ENCODE measurements around the gene YWHAQ. TPM values are rescaled to one million over a fixed set of nuclear protein-coding genes. Genes with fewer than 3 reads are reported as not detected.
"Not testable (repeated sequence)": the region's sequence is repeated elsewhere in the genome, so short reads cannot be mapped to it uniquely, and the experiment has no call there.

YWHAQ gene
- total RNA-seq, 1 donor from 2014 or later, result 655 TPM

DNA sequence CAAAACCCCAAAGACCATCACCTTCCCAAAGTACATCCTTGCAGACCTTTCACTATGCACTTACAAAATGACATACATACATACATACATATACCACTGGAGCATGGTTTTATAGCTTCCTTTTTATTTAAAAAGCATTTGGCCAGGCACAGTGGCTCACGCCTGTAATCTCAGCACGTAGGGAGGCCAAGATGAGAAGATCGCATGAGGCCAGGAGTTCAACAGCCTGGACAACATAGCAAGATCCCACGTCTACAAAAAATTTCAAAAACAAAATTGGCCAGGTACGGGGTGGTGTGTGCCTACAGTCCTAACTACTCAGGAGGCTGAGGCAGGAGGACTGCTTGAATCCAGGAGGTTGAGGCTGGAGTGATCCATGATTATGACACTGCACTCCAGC is 45.3 kb downstream of the YWHAQ start:
- Mint-ChIP-seq H3K9me3 (no peaks in the 10 kb centered on the region), H3K27me3 (ENCODE audit: insufficient read depth, low read depth) (no peaks in the 10 kb centered on the region), H3K36me3 (peaks cover 33% of the 10 kb centered on the region), H3K27ac (no peak overlapping the region), H3K4me3 (no peak overlapping the region), H3K4me1 (peaks cover 8% of the 10 kb centered on the region)
- H4K20me1 ChIP-seq (ENCODE audit: low read depth), result peaks cover 60% of the 10 kb centered on the region
- H3K36me3 ChIP-seq, result peaks cover 43% of the 10 kb centered on the region
- no peak overlapping the region for H3K9ac ChIP-seq
- TF ChIP-seq, protein P1, sequence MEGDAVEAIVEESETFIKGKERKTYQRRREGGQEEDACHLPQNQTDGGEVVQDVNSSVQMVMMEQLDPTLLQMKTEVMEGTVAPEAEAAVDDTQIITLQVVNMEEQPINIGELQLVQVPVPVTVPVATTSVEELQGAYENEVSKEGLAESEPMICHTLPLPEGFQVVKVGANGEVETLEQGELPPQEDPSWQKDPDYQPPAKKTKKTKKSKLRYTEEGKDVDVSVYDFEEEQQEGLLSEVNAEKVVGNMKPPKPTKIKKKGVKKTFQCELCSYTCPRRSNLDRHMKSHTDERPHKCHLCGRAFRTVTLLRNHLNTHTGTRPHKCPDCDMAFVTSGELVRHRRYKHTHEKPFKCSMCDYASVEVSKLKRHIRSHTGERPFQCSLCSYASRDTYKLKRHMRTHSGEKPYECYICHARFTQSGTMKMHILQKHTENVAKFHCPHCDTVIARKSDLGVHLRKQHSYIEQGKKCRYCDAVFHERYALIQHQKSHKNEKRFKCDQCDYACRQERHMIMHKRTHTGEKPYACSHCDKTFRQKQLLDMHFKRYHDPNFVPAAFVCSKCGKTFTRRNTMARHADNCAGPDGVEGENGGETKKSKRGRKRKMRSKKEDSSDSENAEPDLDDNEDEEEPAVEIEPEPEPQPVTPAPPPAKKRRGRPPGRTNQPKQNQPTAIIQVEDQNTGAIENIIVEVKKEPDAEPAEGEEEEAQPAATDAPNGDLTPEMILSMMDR (IDR thresholded peaks at IDR 0.05), result no peak
- no peak for TF ChIP-seq EZH2 (IDR thresholded peaks at IDR 0.05)
- TF ChIP-seq EZH2phosphoT487 (IDR thresholded peaks at IDR 0.05), result no peak
- H3K79me2 ChIP-seq (ENCODE audit: low read depth), result peaks cover 44% of the 10 kb centered on the region
- H3K4me2 ChIP-seq, result no peak overlapping the region
- peaks cover 26% of the 10 kb centered on the region for H3F3A ChIP-seq (ENCODE audit: low read depth)
- no peaks in the 10 kb centered on the region for H3K9me3 ChIP-seq (ENCODE audit: low read depth)
- no peak overlapping the region for H3K4me3 ChIP-seq
- no peak overlapping the region for H3K27ac ChIP-seq
- no peak for DNase-seq (ENCODE audit: low spot score)
- H3K4me1 ChIP-seq, result no peaks in the 10 kb centered on the region
- H2AFZ ChIP-seq (replicated peaks), result no peak overlapping the region
- no peaks in the 10 kb centered on the region for H3K27me3 ChIP-seq

DNA sequence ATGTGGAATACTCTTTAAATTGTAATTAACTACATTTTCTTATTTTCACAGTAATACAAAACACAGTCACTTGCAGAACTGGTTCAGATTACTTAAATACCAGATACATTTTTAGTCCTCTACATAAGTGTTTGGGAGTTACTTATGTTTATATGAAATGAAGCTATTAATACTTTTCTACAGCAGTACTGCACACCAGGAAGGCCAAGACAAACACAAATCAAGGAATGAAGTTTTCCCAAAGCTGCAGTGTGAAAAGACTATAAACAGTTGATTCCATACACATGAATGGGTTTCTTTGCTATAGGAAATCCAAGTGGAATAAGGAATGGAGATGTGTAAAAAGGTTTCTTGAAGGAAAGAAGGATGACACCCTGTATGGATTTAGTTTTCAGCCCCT is 45.9 kb downstream of the YWHAQ start:
- H3K9me3 Mint-ChIP-seq; H3K27ac Mint-ChIP-seq; H3K4me3 ChIP-seq; H2AFZ ChIP-seq (replicated peaks); H3K27me3 Mint-ChIP-seq (ENCODE audit: insufficient read depth, low read depth); H3K4me2 ChIP-seq; DNase-seq (ENCODE audit: low spot score); H3K27me3 ChIP-seq; H3K4me1 Mint-ChIP-seq; H3K4me3 Mint-ChIP-seq; H3K27ac ChIP-seq; H3K9ac ChIP-seq; H3K9me3 ChIP-seq (ENCODE audit: low read depth); H3K4me1 ChIP-seq: not testable (repeated sequence)
- Histone ChIP-seq H3K79me2 (ENCODE audit: low read depth) (peaks cover 38% of the 10 kb centered on the region), H4K20me1 (ENCODE audit: low read depth) (peaks cover 55% of the 10 kb centered on the region), H3K36me3 (peaks cover 37% of the 10 kb centered on the region), H3F3A (ENCODE audit: low read depth) (peaks cover 26% of the 10 kb centered on the region)
- H3K36me3 Mint-ChIP-seq, result peaks cover 28% of the 10 kb centered on the region

DNA sequence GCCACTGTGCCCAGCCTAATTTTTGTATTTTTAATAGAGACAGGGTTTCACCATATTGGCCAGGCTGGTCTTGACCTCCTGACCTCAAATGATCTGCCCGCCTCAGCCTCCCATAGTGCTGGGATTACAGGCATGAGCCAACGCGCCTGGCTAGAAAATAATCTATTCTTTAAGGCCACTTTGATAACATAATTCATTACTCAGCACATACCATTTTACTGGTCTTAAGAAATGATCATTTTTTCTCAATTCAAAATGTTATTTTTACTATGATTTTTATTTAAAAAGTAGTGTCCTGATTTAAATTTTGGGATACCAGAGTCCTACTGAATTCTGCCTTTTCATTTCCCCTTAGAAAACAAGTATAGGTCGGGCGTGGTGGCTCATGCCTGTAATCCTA is 48.2 kb downstream of the YWHAQ start:
- Mint-ChIP-seq H3K27ac (no peak overlapping the region), H3K27me3 (ENCODE audit: insufficient read depth, low read depth) (peaks cover 2% of the 10 kb centered on the region), H3K9me3 (no peaks in the 10 kb centered on the region), H3K4me3 (no peak overlapping the region), H3K4me1 (peaks cover 2% of the 10 kb centered on the region), H3K36me3 (peaks cover 22% of the 10 kb centered on the region)
- Histone ChIP-seq H2AFZ (replicated peaks) (no peak overlapping the region), H3K9ac (no peak overlapping the region), H3K4me1 (no peaks in the 10 kb centered on the region), H3K4me2 (no peak overlapping the region), H3K27ac (no peak overlapping the region), H4K20me1 (ENCODE audit: low read depth) (peaks cover 32% of the 10 kb centered on the region), H3F3A (ENCODE audit: low read depth) (peaks cover 28% of the 10 kb centered on the region), H3K36me3 (peaks cover 33% of the 10 kb centered on the region), H3K27me3 (no peaks in the 10 kb centered on the region), H3K79me2 (ENCODE audit: low read depth) (peaks cover 15% of the 10 kb centered on the region), H3K4me3 (no peak overlapping the region), H3K9me3 (ENCODE audit: low read depth) (no peaks in the 10 kb centered on the region)
- TF ChIP-seq, protein P1 (IDR thresholded peaks at IDR 0.05), result no peak
- TF ChIP-seq EZH2phosphoT487 (IDR thresholded peaks at IDR 0.05) (no peak), EZH2 (IDR thresholded peaks at IDR 0.05) (no peak)
- DNase-seq (ENCODE audit: low spot score), result no peak

DNA sequence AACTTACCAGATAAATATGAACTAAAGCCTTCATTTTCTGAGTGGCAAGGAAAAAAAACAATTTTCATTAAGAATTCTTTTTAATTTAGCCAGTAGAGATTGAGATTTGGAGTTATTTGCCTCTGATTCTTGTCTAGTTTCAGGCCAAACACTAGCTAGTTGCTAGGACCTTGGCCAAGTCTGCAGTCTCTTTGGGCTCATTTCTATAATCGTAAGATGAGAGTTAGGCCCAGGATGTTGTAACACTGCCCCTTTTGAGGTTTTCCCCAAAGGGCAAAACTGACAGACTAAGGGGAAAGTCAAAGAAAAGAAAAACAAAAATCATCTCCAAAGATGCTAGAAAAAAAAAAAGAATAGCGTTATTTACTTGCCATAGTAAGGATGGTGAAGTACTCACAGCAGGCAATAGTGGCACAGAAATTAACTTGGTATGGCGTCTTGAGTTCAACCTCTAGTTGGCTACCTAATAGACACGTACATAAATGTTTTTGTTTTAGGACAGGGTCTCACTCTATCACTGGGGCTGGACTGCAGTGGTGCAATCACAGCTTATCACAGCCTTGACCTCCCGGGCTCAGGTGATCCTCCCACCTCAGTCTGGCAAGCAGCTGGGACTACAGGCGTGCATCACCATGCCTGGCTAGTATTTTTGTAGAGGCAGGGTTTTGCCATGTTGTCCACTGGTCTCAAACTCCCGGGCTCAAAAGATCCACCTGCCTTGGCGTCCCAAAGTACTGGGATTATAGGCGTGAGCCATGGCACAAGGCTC is 52.1 kb downstream of the YWHAQ start:
- Histone ChIP-seq H4K20me1 (ENCODE audit: low read depth) (peaks cover 8% of the 10 kb centered on the region), H3K4me2 (no peak overlapping the region), H3K36me3 (peaks cover 4% of the 10 kb centered on the region), H3K4me3 (no peak overlapping the region), H3K4me1 (no peaks in the 10 kb centered on the region), H2AFZ (replicated peaks) (no peak overlapping the region), H3K27me3 (no peaks in the 10 kb centered on the region), H3K9me3 (ENCODE audit: low read depth) (no peaks in the 10 kb centered on the region), H3K27ac (no peak overlapping the region), H3F3A (ENCODE audit: low read depth) (peaks cover 26% of the 10 kb centered on the region), H3K79me2 (ENCODE audit: low read depth) (no peaks in the 10 kb centered on the region), H3K9ac (no peak overlapping the region)
- peaks cover 6% of the 10 kb centered on the region for H3K36me3 Mint-ChIP-seq
- no peak overlapping the region for H3K4me3 Mint-ChIP-seq
- no peak for TF ChIP-seq EZH2 (IDR thresholded peaks at IDR 0.05)
- no peak for TF ChIP-seq EZH2phosphoT487 (IDR thresholded peaks at IDR 0.05)
- TF ChIP-seq, protein P1 (IDR thresholded peaks at IDR 0.05), result no peak
- H3K27ac Mint-ChIP-seq, result no peak overlapping the region
- peaks cover 4% of the 10 kb centered on the region for H3K27me3 Mint-ChIP-seq (ENCODE audit: insufficient read depth, low read depth)
- no peaks in the 10 kb centered on the region for H3K4me1 Mint-ChIP-seq
- no peak for DNase-seq (ENCODE audit: low spot score)
- no peaks in the 10 kb centered on the region for H3K9me3 Mint-ChIP-seq

Data from neural progenitor cell (in vitro differentiated cells).